Measurements from ENCODE around the gene HTR4. TPM values are rescaled to one million over a fixed set of nuclear protein-coding genes. Genes with fewer than 3 reads are reported as not detected.

HTR4 gene
- total RNA-seq, 3 donors from 2014 or later: 15.0 to 18.8 (median 17.3) TPM

DNA sequence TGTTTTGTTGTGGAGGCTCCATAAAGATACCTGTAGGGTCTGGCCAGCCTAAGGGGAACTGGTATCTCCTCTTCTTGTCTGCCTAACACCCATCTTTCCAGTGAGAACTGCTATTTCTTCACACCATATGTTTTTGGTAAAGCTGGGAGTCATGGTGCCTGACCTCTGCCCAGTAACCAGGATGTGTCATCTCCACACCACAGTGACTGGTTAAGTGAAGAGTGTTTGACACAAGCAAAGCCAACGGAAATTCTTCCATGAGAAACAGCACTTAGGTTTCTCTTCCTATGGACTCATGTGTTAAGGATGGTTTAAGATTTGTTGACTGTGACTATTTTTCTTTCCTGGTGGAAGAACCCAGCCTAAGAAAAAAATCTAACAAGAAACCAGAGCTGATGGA, 111.5 kb downstream of the HTR4 start:
- Histone ChIP-seq H3K9me3 (no peaks in the 10 kb centered on the region), H3K4me3 (no peak overlapping the region), H3K4me1 (ENCODE audit: low read depth) (no peaks in the 10 kb centered on the region), H3K36me3 (ENCODE audit: low read depth) (no peaks in the 10 kb centered on the region)
- TF ChIP-seq, protein P1, sequence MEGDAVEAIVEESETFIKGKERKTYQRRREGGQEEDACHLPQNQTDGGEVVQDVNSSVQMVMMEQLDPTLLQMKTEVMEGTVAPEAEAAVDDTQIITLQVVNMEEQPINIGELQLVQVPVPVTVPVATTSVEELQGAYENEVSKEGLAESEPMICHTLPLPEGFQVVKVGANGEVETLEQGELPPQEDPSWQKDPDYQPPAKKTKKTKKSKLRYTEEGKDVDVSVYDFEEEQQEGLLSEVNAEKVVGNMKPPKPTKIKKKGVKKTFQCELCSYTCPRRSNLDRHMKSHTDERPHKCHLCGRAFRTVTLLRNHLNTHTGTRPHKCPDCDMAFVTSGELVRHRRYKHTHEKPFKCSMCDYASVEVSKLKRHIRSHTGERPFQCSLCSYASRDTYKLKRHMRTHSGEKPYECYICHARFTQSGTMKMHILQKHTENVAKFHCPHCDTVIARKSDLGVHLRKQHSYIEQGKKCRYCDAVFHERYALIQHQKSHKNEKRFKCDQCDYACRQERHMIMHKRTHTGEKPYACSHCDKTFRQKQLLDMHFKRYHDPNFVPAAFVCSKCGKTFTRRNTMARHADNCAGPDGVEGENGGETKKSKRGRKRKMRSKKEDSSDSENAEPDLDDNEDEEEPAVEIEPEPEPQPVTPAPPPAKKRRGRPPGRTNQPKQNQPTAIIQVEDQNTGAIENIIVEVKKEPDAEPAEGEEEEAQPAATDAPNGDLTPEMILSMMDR (IDR thresholded peaks at IDR 0.05): no peak
- ATAC-seq (no peak), DNase-seq (no peak)
- intact Hi-C loops (cut with DNase I, micrococcal nuclease): no loop called here

DNA sequence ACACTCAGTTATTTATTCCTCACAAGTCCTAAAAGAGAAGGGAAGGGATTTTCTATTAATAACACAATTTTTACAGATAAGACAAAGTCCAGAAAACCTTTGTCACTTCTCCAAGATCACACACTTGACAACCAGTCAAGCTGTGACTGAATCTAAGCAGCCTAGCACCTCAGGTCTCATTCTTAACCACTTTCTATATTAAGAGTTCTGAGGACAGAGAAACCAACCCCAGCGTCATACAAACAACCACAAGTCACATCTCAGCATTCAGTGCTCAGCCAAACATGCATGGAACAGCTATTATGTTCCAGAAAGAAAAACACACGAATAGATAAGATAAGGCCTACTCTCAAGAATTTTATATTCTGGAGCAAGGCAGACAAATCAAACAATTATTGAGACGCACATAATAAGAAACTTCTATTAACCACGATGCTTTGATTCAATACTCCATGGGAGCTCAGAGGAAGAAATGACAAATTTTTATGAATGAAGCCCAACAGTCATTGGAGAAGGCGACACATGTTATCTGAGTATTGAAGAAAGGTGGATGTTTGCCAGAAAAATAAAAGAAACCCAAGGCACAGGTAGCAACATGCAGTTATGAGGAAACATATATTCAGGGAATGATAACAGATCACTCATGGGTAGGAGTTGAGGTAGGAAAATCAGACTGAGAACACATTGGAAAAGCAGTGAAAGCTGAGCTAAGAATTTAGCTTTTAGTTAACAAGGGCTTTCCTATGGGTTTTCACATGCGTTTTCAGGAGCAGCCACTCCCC, 113.1 kb downstream of the HTR4 start:
- H3K36me3 ChIP-seq (ENCODE audit: low read depth): no peaks in the 10 kb centered on the region
- no peak overlapping the region for H3K4me3 ChIP-seq
- H3K4me1 ChIP-seq (ENCODE audit: low read depth): no peaks in the 10 kb centered on the region
- ATAC-seq (no peak), DNase-seq (no peak)
- no peaks in the 10 kb centered on the region for H3K9me3 ChIP-seq
- TF ChIP-seq, protein P1 (IDR thresholded peaks at IDR 0.05): no peak
- intact Hi-C loops (cut with DNase I, micrococcal nuclease): no loop called here

DNA sequence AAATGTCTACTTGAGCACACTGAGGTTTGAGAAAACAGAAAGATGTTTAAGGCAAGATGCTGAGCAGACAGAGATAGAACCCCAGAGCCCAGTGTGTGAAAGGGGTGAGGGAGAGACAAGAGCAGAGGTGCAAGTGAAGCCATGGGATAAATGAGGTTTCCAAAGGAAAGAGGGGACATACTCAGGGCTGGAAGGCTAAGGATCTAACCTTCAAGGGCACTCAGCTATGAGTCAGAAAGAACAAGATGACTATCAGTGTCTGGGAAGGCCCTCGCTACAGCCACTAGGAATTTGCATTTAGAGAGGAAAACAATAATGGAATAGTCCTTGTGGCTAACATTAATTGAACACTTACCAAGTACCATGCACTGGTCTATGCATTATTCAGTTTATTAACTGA, 113.7 kb downstream of the HTR4 start:
- H3K9me3 ChIP-seq: no peaks in the 10 kb centered on the region
- no peaks in the 10 kb centered on the region for H3K36me3 ChIP-seq (ENCODE audit: low read depth)
- DNase-seq (no peak), ATAC-seq (no peak)
- H3K4me3 ChIP-seq: no peak overlapping the region
- intact Hi-C loops (cut with DNase I, micrococcal nuclease): no loop called here
- no peaks in the 10 kb centered on the region for H3K4me1 ChIP-seq (ENCODE audit: low read depth)
- TF ChIP-seq, protein P1 (IDR thresholded peaks at IDR 0.05): no peak

DNA sequence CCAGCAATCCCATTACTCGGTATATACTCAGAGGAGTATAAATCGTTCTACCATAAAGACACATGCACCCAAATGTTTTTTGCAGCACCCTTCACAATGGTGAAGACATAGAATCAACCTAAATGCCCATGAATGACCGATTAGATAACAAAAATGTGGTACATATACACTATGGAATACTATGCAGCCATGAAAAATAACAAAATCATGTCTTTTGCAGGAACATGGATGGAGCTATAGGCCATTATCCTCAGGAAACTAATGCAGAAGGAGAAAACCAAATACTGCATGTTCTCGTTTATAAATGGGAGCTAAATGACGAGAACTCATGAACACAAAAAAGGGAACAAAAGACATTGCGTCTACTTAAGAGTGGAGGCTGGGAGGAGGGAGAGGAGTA, 114.5 kb downstream of the HTR4 start:
- TF ChIP-seq, protein P1 (IDR thresholded peaks at IDR 0.05): no peak
- H3K4me3 ChIP-seq: no peak overlapping the region
- ATAC-seq: no peak
- H3K9me3 ChIP-seq: no peaks in the 10 kb centered on the region
- no peaks in the 10 kb centered on the region for H3K4me1 ChIP-seq (ENCODE audit: low read depth)
- H3K36me3 ChIP-seq (ENCODE audit: low read depth): no peaks in the 10 kb centered on the region
- intact Hi-C loops (cut with DNase I, micrococcal nuclease): no loop called here
- no peak for DNase-seq

DNA sequence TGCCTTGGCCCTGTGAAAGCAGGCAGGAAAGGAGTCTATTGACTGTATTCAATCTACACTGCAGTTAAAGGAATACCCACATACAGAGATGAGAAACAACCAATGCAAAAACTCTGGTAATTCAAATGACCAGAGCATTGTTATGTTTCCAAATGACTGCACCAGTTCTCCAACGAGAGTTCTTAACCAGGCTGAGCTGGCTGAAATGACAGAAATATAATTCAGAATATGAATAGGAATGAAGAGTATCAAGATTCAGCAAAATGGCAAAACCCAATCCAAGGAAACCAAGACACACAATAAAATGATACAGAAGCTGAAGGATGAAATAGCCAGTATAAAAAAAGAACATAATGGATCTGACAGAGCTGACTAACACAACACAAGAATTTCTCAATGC, 119.1 kb downstream of the HTR4 start:
- ATAC-seq (no peak), DNase-seq (no peak)
- Histone ChIP-seq H3K9me3 (peaks cover 5% of the 10 kb centered on the region), H3K4me3 (no peak overlapping the region), H3K36me3 (ENCODE audit: low read depth) (no peaks in the 10 kb centered on the region), H3K4me1 (ENCODE audit: low read depth) (no peaks in the 10 kb centered on the region)
- intact Hi-C loops (cut with DNase I, micrococcal nuclease): no loop called here
- TF ChIP-seq, protein P1 (IDR thresholded peaks at IDR 0.05): no peak
